ENCODE data around the gene SLX9. TPM values are rescaled to one million over a fixed set of nuclear protein-coding genes. Genes with fewer than 3 reads are reported as not detected.

Gene SLX9
- polyA plus RNA-seq, 1 donor from 2014 or later, result 15.4 TPM

GRCh38 chr21:44957901-44958451 is 18.1 kb downstream of the SLX9 start:
- no peak overlapping the region for H3K27ac ChIP-seq (ENCODE audit: low read length)
- no peak overlapping the region for H3K4me3 ChIP-seq (ENCODE audit: low read length)
- H3K27me3 ChIP-seq (ENCODE audit: insufficient read depth, low read depth, low read length), result no peaks in the 10 kb centered on the region
- no peak overlapping the region for H3K9ac ChIP-seq (ENCODE audit: low read length)
- no peak overlapping the region for H2AFZ ChIP-seq (ENCODE audit: low read depth, low read length)
- TF ChIP-seq POLR2AphosphoS5 (IDR thresholded peaks at IDR 0.05) (no peak), EZH2 (IDR thresholded peaks at IDR 0.05; ENCODE audit: borderline replicate concordance, insufficient read depth, low read length, poor library complexity, severe bottlenecking) (no peak), REST (IDR thresholded peaks at IDR 0.05; ENCODE audit: borderline replicate concordance) (no peak), SMC3 (conservative IDR thresholded peaks at IDR 0.05; ENCODE audit: poor library complexity) (no peak), TAF1 (IDR thresholded peaks at IDR 0.05; ENCODE audit: low read depth) (no peak), MXI1 (conservative IDR thresholded peaks at IDR 0.05; ENCODE audit: poor library complexity, severe bottlenecking) (no peak), RAD21 (conservative IDR thresholded peaks at IDR 0.05) (no peak), EP300 (conservative IDR thresholded peaks at IDR 0.05; ENCODE audit: poor library complexity, severe bottlenecking) (no peak), CTCF (IDR thresholded peaks at IDR 0.05; ENCODE audit: poor library complexity, severe bottlenecking) (no peak)
- H4K20me1 ChIP-seq (ENCODE audit: insufficient read depth), result no peaks in the 10 kb centered on the region
- H3F3A ChIP-seq (ENCODE audit: insufficient read depth, low read length, poor library complexity, severe bottlenecking), result no peaks in the 10 kb centered on the region
- H3K9me2 ChIP-seq (ENCODE audit: insufficient read depth, low read length), result no peaks in the 10 kb centered on the region
- no peak overlapping the region for H3K4me2 ChIP-seq (ENCODE audit: low read length)
- no peaks in the 10 kb centered on the region for H3K9me3 ChIP-seq (ENCODE audit: low read length)
- H3K79me2 ChIP-seq (replicated peaks; ENCODE audit: insufficient read depth, low read length), result no peaks in the 10 kb centered on the region
- H3K36me3 ChIP-seq (ENCODE audit: insufficient read depth, low read length), result peaks cover 8% of the 10 kb centered on the region

- Histone ChIP-seq H4K20me1 (ENCODE audit: insufficient read depth) (no peaks in the 10 kb centered on the region), H3K36me3 (ENCODE audit: insufficient read depth, low read length) (peaks cover 8% of the 10 kb centered on the region), H3K9me3 (ENCODE audit: low read length) (no peaks in the 10 kb centered on the region), H3K27ac (ENCODE audit: low read length) (no peak overlapping the region), H3K4me3 (ENCODE audit: low read length) (no peak overlapping the region), H3K4me2 (ENCODE audit: low read length) (no peak overlapping the region), H3K27me3 (ENCODE audit: insufficient read depth, low read depth, low read length) (no peaks in the 10 kb centered on the region), H3K9me2 (ENCODE audit: insufficient read depth, low read length) (no peaks in the 10 kb centered on the region), H3F3A (ENCODE audit: insufficient read depth, low read length, poor library complexity, severe bottlenecking) (no peaks in the 10 kb centered on the region), H3K9ac (ENCODE audit: low read length) (no peak overlapping the region), H3K79me2 (replicated peaks; ENCODE audit: insufficient read depth, low read length) (no peaks in the 10 kb centered on the region), H2AFZ (ENCODE audit: low read depth, low read length) (no peak overlapping the region)
- no peak for TF ChIP-seq EP300 (conservative IDR thresholded peaks at IDR 0.05; ENCODE audit: poor library complexity, severe bottlenecking)
- TF ChIP-seq TAF1 (IDR thresholded peaks at IDR 0.05; ENCODE audit: low read depth), result no peak
- no peak for TF ChIP-seq REST (IDR thresholded peaks at IDR 0.05; ENCODE audit: borderline replicate concordance)
- no peak for TF ChIP-seq RAD21 (conservative IDR thresholded peaks at IDR 0.05)
- no peak for TF ChIP-seq CTCF (IDR thresholded peaks at IDR 0.05; ENCODE audit: poor library complexity, severe bottlenecking)
- TF ChIP-seq EZH2 (IDR thresholded peaks at IDR 0.05; ENCODE audit: borderline replicate concordance, insufficient read depth, low read length, poor library complexity, severe bottlenecking), result no peak
- no peak for TF ChIP-seq POLR2AphosphoS5 (IDR thresholded peaks at IDR 0.05)
- TF ChIP-seq MXI1 (conservative IDR thresholded peaks at IDR 0.05; ENCODE audit: poor library complexity, severe bottlenecking), result no peak
- no peak for TF ChIP-seq SMC3 (conservative IDR thresholded peaks at IDR 0.05; ENCODE audit: poor library complexity)
Measured at GRCh38 chr21:44958471-44959191, 18.8 kb downstream of the SLX9 start.
